Lower leg skin (tissue), 4 donors: ENCODE measurements around the gene FER1L5. TPM values are rescaled to one million over a fixed set of nuclear protein-coding genes. Genes with fewer than 3 reads are reported as not detected.
A peak's percentile ranks its signal among the peaks of the same experiment; 100 is the strongest.

Experiments
- DNase-seq, 2 donors: peaks; one replicate each; pipeline ENCODE4 v3.0.0-alpha.2; 2019; ENCODE audit warnings: low spot score in 2 of 2
- H3K4me3 ChIP-seq: fragments of 200-600 bp; sonication (generic); 2 replicates; pipeline ENCODE4 v1.5.1; 2017; ENCODE audit warnings: mild to moderate bottlenecking, low read depth; ENCODE audit not compliant: poor library complexity, severe bottlenecking
- POLR2A ChIP-seq, 2 donors: fragments of 450-650 bp; IDR thresholded peaks; one replicate each; pipeline ENCODE4 v1.6.1; 2016 to 2017; ENCODE audit warnings: antibody characterized with exemption in 2 of 2, mild to moderate bottlenecking in 1 of 2, moderate library complexity in 1 of 2
- WGBS, 2 donors: methylation state at CpG; one replicate each; pipeline ENCODE4 v1.1.5; 2018; 5-methylcytosine and 5-hydroxymethylcytosine counted together
- intact Hi-C: fragments of 100-400 bp; cut with DNase I; formaldehyde crosslinking; loops from one replicate; pipeline ENCODE4 v1.15.0; 2023; ENCODE audit warnings: low total_unique reads
- total RNA-seq, 4 donors: library from RNA; depleted of rRNA; stranded (reverse); fragments of >200 nt; gene quantifications; one replicate each; pipeline ENCODE4 v1.1.0, GENCODE V29; 2016
- TF ChIP-seq, protein P1 (sequence below), 3 donors: fragments of 450-650 bp; IDR thresholded peaks; one replicate each; pipeline ENCODE4 v1.5.1; 2016; ENCODE audit warnings: antibody characterized with exemption in 3 of 3, mild to moderate bottlenecking in 3 of 3, moderate library complexity in 2 of 3

The FER1L5 gene
- total RNA-seq, 4 donors from 2014 or later = not detected

DNA sequence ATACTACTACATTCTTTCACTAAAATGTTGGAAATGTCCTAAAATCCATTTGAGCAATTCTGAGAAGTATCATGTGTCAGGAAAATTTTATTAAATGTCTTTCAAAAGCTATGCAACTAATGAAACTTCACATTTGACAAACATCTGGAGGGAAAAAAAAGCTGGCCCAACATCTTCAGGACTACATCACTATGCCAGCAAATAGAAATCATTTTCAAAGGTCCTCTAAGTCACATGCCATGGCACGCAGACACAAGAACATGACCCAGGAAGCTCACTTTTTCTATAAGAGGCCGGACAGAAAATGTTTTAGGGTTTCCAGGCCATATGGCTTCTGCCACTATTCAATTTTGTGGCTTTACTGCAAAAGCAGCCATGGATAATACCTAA, 16.0 kb upstream of the FER1L5 start:
- TF ChIP-seq POLR2A (IDR thresholded peaks at IDR 0.05) = no peak
- TF ChIP-seq, protein P1, sequence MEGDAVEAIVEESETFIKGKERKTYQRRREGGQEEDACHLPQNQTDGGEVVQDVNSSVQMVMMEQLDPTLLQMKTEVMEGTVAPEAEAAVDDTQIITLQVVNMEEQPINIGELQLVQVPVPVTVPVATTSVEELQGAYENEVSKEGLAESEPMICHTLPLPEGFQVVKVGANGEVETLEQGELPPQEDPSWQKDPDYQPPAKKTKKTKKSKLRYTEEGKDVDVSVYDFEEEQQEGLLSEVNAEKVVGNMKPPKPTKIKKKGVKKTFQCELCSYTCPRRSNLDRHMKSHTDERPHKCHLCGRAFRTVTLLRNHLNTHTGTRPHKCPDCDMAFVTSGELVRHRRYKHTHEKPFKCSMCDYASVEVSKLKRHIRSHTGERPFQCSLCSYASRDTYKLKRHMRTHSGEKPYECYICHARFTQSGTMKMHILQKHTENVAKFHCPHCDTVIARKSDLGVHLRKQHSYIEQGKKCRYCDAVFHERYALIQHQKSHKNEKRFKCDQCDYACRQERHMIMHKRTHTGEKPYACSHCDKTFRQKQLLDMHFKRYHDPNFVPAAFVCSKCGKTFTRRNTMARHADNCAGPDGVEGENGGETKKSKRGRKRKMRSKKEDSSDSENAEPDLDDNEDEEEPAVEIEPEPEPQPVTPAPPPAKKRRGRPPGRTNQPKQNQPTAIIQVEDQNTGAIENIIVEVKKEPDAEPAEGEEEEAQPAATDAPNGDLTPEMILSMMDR (IDR thresholded peaks at IDR 0.05) = no peak
- WGBS, 2 donors = 17 to 29% methylated on average over 2 of the region's 2 CpGs
- no peak overlapping the region for H3K4me3 ChIP-seq
- intact Hi-C loops = loop anchor here (10.0 kb wide), 1 partner anchor 338 kb away; no protein-coding TSS in a partner anchor
- DNase-seq = no peak

DNA sequence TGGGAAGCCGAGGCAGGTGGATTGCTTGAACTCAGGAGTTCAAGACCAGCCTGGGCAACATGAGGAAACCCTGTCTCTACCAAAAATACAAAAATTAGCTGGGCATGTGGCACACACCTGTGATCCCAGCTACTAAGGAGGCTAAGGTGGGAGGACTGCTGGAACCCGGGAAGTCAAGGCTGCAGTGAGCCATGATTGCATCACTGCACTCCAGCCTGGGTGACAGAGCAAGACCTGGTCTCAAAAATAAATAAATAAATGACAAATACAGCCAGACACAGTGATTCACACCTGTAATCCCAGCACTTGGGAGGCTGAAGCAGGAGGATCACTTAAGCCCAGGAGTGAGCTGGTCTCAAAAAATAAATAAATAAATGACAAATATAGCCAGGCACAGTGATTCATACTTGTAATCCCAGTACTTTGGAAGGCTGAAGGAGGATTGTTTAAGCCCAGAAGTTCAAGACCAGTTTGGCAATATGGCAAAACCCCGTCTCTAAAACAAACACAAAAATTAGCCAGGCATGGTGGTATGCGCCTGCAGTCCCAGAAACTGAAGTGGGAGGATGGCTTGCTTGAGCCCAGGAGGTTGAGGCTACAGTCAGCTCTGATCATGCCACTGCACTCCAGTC, 10.6 kb upstream of the FER1L5 start:
- WGBS, 2 donors = 76 to 85% methylated on average over 4 of the region's 4 CpGs
- no peak for DNase-seq
- intact Hi-C loops = no loop called here
- TF ChIP-seq, protein P1 (IDR thresholded peaks at IDR 0.05) = no peak
- no peak for TF ChIP-seq POLR2A (IDR thresholded peaks at IDR 0.05)
- no peak overlapping the region for H3K4me3 ChIP-seq

DNA sequence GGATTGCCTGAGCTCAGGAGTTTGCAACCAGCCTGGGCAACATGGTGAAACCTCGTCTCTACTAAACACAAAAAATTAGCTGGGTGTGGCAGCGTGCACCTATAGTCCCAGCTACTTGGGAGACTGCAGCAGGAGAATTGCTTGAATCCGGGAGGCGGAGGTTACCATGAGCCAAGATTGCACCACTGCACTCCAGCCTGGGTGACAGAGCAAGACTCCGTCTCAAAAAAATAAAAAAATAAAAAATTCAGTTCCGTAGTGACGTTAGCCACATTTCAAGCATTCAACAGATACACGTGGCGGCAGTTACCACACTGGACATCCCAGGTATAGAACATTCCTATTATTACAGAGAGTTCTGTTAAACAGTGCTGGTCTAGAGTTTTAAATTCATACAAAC, 8.9 kb upstream of the FER1L5 start:
- DNase-seq = no peak
- WGBS, 2 donors = 94 to 95% methylated on average over 9 of the region's 9 CpGs
- no peak overlapping the region for H3K4me3 ChIP-seq
- intact Hi-C loops = no loop called here
- no peak for TF ChIP-seq POLR2A (IDR thresholded peaks at IDR 0.05)
- TF ChIP-seq, protein P1 (IDR thresholded peaks at IDR 0.05) = no peak

DNA sequence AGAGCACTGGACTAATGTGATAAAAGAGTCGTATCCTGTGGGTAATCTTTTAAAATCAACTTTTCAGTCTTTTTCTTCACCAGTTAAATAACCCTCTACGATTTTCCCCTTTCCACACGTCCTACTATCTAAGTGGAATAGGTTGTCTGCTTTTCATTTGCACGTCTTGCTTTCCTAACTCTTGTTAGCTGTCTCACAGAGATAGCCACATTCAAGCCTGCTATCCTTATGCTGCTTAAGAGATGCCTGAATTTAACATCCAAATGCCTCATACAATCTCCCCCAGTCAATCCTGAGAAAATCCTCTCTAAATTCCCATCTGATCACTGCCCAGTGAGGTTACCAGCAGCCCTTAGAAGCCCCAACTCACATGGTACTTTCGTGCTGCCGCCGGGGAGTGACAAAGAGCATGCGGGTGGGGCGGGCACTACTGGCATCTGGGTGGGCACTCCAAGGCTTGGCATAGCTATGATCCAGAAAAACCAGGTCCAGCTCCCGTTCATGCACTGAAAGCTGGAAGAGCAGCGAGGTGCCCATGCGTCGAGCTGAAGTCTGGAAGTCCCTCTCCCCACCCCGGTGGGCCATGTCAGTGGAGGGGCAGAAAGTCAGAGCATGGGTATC, 5.9 kb upstream of the FER1L5 start:
- intact Hi-C loops = no loop called here
- no peak overlapping the region for H3K4me3 ChIP-seq
- WGBS, 2 donors = 36 to 42% methylated on average over 14 of the region's 14 CpGs
- TF ChIP-seq, protein P1 (IDR thresholded peaks at IDR 0.05) = no peak
- no peak for TF ChIP-seq POLR2A (IDR thresholded peaks at IDR 0.05)
- no peak for DNase-seq

DNA sequence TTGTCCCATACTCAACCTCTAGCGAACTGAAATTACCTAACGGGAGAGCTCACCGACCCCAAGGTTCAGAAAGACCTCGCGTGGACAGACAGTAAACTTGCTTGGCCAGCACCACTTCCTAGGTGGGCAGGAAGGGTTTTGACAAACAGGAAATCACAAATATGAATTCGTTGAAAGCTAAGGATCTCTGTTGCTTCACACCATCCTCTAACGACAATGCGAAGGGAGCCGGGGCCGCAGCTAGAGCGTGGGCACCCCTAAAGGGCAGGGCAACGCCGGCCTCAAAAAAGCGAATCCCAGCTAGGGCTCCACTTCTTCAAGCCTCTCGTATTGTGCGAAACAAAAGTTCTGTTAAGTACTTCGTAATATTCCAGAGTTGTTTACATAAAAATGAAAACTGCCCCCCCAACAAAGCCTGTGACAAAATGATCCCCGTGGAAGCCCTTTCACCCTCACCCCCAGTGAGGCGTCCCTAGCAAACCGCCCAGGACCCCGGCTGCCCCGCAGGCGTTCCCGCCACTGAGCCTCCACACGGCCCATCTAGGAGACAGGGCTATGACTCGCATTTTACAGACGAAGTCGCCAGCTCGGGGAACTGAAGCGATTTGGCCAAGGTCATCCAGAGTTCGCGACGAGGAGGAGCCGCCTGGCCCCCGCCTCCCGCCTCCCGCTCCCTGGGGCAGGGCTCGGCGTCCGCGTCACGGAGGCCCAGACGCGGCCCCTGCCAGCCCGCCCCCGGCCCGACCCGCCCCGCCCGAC, 5.0 kb upstream of the FER1L5 start:
- peak; percentile 79 to 97 for DNase-seq
- no peak for TF ChIP-seq POLR2A (IDR thresholded peaks at IDR 0.05)
- TF ChIP-seq, protein P1 (IDR thresholded peaks at IDR 0.05) = no peak
- 0 to 1% methylated on average over 28 to 33 of the region's 50 CpGs for WGBS, 2 donors
- H3K4me3 ChIP-seq = peak overlapping the region; percentile 46
- intact Hi-C loops = no loop called here
